ENCODE measurements around the gene SYNE1.

The SYNE1 gene

GRCh38 chr6:152305672-152306071 lies 331.5 kb downstream of the SYNE1 start:
- no peak for DNase-seq
- in situ Hi-C loops (cut with MboI; ENCODE audit: low pct_unique_long_range_greater_than_20kb, low sequenced_read_pairs): no loop called here

- DNase-seq: peak; percentile 91
- in situ Hi-C loops (cut with MboI; ENCODE audit: low pct_unique_long_range_greater_than_20kb, low sequenced_read_pairs): no loop called here
Observed at GRCh38 chr6:152301765-152302568, 335.2 kb downstream of the SYNE1 start.

- in situ Hi-C loops (cut with MboI; ENCODE audit: low pct_unique_long_range_greater_than_20kb, low sequenced_read_pairs): no loop called here
- DNase-seq: no peak
Observed at GRCh38 chr6:152301021-152301764, 336.0 kb downstream of the SYNE1 start.

GRCh38 chr6:152300517-152300916 lies 336.6 kb downstream of the SYNE1 start:
- in situ Hi-C loops (cut with MboI; ENCODE audit: low pct_unique_long_range_greater_than_20kb, low sequenced_read_pairs): no loop called here
- no peak for DNase-seq

- in situ Hi-C loops (cut with MboI; ENCODE audit: low pct_unique_long_range_greater_than_20kb, low sequenced_read_pairs): no loop called here
- DNase-seq: no peak
Observed at GRCh38 chr6:152298848-152299735, 338.1 kb downstream of the SYNE1 start.

- no peak for DNase-seq
- in situ Hi-C loops (cut with MboI; ENCODE audit: low pct_unique_long_range_greater_than_20kb, low sequenced_read_pairs): no loop called here
Observed at GRCh38 chr6:152298055-152298647, 339.0 kb downstream of the SYNE1 start.

GRCh38 chr6:152296648-152297376 lies 340.4 kb downstream of the SYNE1 start:
- in situ Hi-C loops (cut with MboI; ENCODE audit: low pct_unique_long_range_greater_than_20kb, low sequenced_read_pairs): no loop called here
- no peak for DNase-seq

GRCh38 chr6:152295920-152296319 lies 341.2 kb downstream of the SYNE1 start:
- in situ Hi-C loops (cut with MboI; ENCODE audit: low pct_unique_long_range_greater_than_20kb, low sequenced_read_pairs): no loop called here
- DNase-seq: no peak

- in situ Hi-C loops (cut with MboI; ENCODE audit: low pct_unique_long_range_greater_than_20kb, low sequenced_read_pairs): no loop called here
- DNase-seq: no peak
Observed at GRCh38 chr6:152295346-152295745, 341.8 kb downstream of the SYNE1 start.

- in situ Hi-C loops (cut with MboI; ENCODE audit: low pct_unique_long_range_greater_than_20kb, low sequenced_read_pairs): no loop called here
- DNase-seq: no peak
Observed at GRCh38 chr6:152293404-152293803, 343.8 kb downstream of the SYNE1 start.

- in situ Hi-C loops (cut with MboI; ENCODE audit: low pct_unique_long_range_greater_than_20kb, low sequenced_read_pairs): no loop called here
- no peak for DNase-seq
Observed at GRCh38 chr6:152292555-152292954, 344.6 kb downstream of the SYNE1 start.

GRCh38 chr6:152290693-152291092 lies 346.5 kb downstream of the SYNE1 start:
- in situ Hi-C loops (cut with MboI; ENCODE audit: low pct_unique_long_range_greater_than_20kb, low sequenced_read_pairs): no loop called here
- DNase-seq: no peak

- no peak for DNase-seq
- in situ Hi-C loops (cut with MboI; ENCODE audit: low pct_unique_long_range_greater_than_20kb, low sequenced_read_pairs): no loop called here
Observed at GRCh38 chr6:152277826-152278329, 359.3 kb downstream of the SYNE1 start.

GRCh38 chr6:152273638-152274037 lies 363.5 kb downstream of the SYNE1 start:
- in situ Hi-C loops (cut with MboI; ENCODE audit: low pct_unique_long_range_greater_than_20kb, low sequenced_read_pairs): no loop called here
- no peak for DNase-seq

GRCh38 chr6:152273002-152273401 lies 364.2 kb downstream of the SYNE1 start:
- no peak for DNase-seq
- in situ Hi-C loops (cut with MboI; ENCODE audit: low pct_unique_long_range_greater_than_20kb, low sequenced_read_pairs): no loop called here

GRCh38 chr6:152272486-152272885 lies 364.7 kb downstream of the SYNE1 start:
- DNase-seq: no peak
- in situ Hi-C loops (cut with MboI; ENCODE audit: low pct_unique_long_range_greater_than_20kb, low sequenced_read_pairs): no loop called here

- in situ Hi-C loops (cut with MboI; ENCODE audit: low pct_unique_long_range_greater_than_20kb, low sequenced_read_pairs): no loop called here
- DNase-seq: peak; percentile 32
Observed at GRCh38 chr6:152271776-152272464, 365.2 kb downstream of the SYNE1 start.

All from KBM-7 (cell line).